Measurements from ENCODE around the gene CDHR1.

CDHR1 gene

GRCh38 chr10:84201244-84201606 is 6.9 kb downstream of the CDHR1 start:
- DNase-seq (ENCODE audit: low read depth): no peak

GRCh38 chr10:84201682-84202081 is 7.3 kb downstream of the CDHR1 start:
- DNase-seq (ENCODE audit: low read depth): no peak

- DNase-seq (ENCODE audit: low read depth): no peak
Observed at GRCh38 chr10:84202349-84202748, 8.0 kb downstream of the CDHR1 start.

DNA sequence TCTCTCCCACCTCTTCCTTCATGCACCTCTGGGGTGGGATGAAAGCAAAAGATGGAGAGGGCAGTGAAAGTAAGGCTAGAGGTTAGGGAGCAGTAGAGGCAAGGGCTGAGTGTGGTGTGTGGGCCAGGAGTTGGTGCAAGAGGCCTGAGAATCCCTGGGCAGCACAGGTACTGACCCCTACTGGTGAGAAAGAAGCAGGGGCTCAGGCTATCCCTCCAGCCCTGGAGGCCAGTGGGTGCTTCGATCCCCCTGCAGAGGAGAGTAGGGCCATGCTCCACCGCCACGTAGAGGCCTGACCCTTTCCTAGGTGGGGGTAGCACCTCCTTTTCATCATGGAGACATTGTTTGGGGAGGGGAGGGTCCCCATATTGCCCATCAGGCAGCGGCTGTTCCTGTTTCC is 9.8 kb downstream of the CDHR1 start:
- DNase-seq (ENCODE audit: low read depth): no peak

DNA sequence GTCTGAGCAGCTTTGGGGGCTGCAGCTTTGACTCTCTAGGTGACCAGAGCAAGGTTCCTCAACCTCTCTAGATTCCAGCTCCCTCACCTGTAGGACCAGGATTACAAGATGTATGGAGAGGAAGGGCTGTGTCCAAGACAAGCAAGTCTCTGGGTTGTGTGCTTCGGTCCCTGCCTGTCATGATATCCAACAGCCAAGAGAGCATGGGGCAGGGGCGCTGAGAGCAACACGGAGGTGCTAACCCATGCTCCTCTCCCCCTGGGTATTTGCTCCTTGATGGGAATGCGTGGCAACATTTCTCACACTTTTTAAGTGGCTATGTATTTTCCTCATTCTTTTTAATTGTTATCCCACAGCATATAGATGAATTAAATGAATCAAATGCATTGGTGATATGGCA is 10.3 kb downstream of the CDHR1 start:
- DNase-seq (ENCODE audit: low read depth): no peak

DNA sequence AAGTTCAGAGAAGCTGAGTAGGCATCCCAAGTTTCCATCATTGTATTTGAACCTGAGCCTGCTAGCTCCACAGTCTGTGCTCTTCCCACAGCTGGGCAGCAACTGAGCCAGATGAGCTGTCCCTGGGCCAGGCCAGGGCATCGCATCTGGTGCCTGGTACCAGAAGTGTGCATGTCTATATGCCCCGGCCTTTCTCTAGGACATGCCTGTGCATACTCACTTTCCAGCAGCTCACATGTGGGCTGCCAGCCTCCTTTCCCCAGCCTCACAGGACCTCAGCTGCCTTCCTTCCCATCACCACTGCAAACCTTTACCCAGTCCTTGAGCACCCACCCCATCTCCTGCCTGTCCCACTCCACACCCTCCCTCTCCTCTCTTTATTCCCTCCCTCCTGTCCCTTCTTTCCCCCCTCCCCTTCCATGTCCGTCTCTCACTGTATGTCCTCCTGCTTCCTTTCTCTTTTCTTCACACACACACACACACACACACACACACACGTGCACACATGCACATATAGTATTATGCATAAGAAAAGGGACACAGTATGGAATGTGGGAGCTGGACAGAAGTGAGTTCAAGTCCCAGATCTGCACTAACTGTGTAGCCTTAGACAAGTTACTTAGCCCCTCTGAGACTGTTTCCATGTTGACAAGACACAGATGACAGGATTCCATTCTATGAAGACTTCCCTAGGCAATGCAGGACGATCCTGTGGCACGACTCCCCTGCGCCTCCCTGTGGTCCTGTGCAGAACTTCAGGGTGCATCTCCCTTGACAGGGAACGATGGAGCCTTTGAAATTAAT is 10.9 kb downstream of the CDHR1 start:
- peak; percentile 7 for DNase-seq (ENCODE audit: low read depth)

- no peak for DNase-seq (ENCODE audit: low read depth)
Observed at GRCh38 chr10:84205853-84206525, 11.7 kb downstream of the CDHR1 start.

DNA sequence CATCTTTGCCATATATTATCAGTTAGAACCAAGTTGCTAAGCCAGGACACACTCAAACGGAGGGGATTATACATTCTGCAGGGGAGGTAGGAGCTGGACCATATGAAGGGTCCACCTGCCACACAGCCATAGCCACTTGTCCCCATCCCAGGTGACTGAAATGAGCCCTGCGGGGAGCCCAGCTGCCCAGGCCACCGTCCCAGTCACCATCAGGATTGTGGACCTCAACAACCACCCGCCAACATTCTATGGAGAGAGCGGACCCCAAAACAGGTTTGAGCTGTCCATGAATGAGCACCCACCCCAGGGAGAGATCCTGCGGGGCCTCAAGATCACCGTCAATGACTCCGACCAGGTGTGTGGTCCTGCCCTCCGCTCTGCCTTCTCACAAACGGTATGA is 13.7 kb downstream of the CDHR1 start:
- DNase-seq (ENCODE audit: low read depth): no peak

DNA sequence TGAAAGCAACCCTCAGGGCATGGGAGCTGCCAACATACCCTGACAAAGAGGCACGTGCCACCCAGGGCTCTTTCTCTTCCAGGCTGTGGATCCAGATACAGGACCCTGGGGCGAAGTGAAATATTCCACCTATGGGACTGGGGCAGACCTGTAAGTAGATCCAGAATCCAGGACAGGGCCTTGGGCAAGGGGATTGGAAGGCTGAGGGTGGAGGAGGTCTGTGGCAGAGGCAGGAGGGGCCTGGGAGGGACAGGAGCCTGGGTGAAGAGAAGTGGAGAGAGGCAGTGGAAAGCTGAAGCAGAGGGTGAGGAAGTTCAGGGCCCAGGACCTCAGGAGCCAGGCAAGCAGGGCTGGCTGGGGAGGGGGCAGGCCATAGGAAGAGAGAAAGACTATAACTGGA is 17.2 kb downstream of the CDHR1 start:
- no peak for DNase-seq (ENCODE audit: low read depth)

- no peak for DNase-seq (ENCODE audit: low read depth)
Observed at GRCh38 chr10:84212014-84212413, 17.7 kb downstream of the CDHR1 start.

GRCh38 chr10:84213076-84213475 is 18.7 kb downstream of the CDHR1 start:
- DNase-seq (ENCODE audit: low read depth): no peak

DNA sequence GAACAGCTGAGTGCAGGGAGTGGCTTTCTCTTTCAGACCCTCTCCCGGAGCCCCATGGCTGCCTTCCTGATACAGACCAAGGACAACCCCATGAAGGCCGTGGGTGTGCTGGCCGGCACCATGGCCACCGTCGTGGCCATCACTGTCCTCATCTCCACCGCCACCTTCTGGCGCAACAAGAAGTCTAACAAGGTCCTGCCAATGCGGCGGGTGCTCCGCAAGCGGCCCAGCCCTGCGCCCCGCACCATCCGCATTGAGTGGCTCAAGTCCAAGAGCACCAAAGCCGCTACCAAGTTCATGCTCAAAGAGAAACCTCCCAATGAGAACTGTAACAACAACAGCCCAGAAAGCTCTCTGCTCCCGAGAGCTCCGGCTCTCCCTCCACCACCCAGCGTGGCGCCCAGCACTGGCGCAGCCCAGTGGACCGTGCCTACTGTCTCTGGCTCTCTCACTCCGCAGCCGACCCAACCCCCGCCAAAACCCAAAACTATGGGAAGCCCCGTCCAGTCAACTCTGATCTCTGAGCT is 19.8 kb downstream of the CDHR1 start:
- DNase-seq (ENCODE audit: low read depth): no peak

- DNase-seq (ENCODE audit: low read depth): no peak
Observed at GRCh38 chr10:84214612-84215235, 20.4 kb downstream of the CDHR1 start.

- DNase-seq (ENCODE audit: low read depth): no peak
Observed at GRCh38 chr10:84216834-84217233, 22.5 kb downstream of the CDHR1 start.

DNA sequence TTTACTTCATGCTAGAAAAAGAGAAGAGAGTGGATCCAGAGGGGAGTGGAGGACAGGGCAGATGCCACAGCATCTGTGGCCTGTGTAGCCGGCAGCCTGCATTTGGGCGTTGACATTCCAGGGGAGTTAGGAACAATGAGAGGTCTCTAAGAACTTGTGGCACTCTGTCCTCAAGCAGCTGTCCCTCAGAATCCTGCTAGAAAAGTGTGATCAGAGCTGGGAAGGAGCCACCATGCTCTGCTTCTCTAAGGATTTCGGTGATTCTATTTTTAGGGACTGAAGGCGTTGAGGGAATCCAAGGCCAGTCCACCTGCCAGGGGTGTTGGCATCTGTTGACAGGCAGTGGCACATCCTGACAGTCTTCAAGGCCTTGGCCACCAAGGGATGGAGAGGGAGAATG is 23.4 kb downstream of the CDHR1 start:
- DNase-seq (ENCODE audit: low read depth): no peak

GRCh38 chr10:84221916-84222315 is 27.6 kb downstream of the CDHR1 start:
- DNase-seq (ENCODE audit: low read depth): no peak

DNA sequence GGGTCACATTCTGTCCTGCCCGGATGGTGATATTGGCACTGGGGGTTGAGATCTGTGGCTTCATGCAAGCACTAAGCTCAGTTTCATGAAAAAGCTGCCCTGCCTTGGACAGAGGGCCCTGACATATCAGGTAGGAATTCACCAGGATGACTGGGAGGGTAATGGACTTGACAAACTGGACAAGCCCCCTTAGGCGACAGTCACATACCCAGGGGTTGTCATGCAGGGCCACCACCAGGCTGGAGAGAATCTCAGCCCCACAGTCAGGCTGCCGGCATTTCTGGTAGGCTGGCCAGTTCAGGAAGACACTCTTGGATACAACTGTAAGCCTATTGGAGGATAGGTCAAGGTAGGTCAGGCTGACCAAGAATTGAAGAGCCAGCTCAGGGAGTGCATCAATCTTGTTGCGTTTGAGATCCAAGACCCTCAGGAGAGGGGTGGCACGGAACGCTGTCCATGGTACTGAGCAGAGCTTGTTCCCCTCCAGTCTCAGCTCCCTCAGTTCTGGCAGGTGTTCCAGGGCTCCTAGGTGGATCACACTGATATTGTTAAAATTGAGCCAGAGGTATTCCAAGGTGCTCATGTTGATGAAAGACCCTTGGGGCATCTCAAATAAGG is 30.2 kb downstream of the CDHR1 start:
- no peak for DNase-seq (ENCODE audit: low read depth)

GRCh38 chr10:84225427-84226173 is 31.3 kb downstream of the CDHR1 start, which contains the start of gene LRIT2:
LRIT2 (minus strand) TSS chr10:84225544; CDS start chr10:84225520, 24 bp downstream.
- no peak for DNase-seq (ENCODE audit: low read depth)

- DNase-seq (ENCODE audit: low read depth): no peak
Observed at GRCh38 chr10:84226616-84227015, 32.3 kb downstream of the CDHR1 start.

- DNase-seq (ENCODE audit: low read depth): no peak
Observed at GRCh38 chr10:84227810-84228209, 33.5 kb downstream of the CDHR1 start.

DNA sequence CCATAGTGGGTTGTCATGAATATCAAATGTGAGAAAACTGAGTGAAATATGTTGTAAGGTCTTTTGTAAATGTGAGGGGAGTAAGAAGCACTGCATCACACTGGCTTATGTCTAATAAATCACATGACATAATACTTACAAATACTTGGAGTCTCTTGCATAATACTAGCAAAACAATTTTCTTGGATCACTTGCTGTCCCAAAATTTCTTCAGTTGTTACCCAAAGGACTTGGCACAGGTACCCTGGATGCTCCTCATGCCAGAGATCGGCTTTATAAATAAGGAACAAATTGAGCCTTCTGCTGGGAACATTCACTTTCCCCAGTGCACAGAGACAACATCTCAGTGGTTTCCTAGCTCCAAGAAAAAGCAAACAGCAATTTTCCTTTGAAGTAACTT is 36.0 kb downstream of the CDHR1 start:
- DNase-seq (ENCODE audit: low read depth): no peak

GRCh38 chr10:84232376-84232775 is 38.0 kb downstream of the CDHR1 start:
- DNase-seq (ENCODE audit: low read depth): no peak
